NCI-H2227 (cell line): Measurements from ENCODE around the gene MYD88.

Experiments
- DNase-seq: peaks from one replicate; lab custom pipeline; 2025; ENCODE audit not compliant: unreplicated experiment; lab: John Stamatoyannopoulos, UW

Gene MYD88

GRCh38 chr3:38111696-38112377 is 26.6 kb upstream of the MYD88 start:
- DNase-seq, result no peak

GRCh38 chr3:38112378-38112761 is 26.1 kb upstream of the MYD88 start:
- DNase-seq, result no peak

DNA sequence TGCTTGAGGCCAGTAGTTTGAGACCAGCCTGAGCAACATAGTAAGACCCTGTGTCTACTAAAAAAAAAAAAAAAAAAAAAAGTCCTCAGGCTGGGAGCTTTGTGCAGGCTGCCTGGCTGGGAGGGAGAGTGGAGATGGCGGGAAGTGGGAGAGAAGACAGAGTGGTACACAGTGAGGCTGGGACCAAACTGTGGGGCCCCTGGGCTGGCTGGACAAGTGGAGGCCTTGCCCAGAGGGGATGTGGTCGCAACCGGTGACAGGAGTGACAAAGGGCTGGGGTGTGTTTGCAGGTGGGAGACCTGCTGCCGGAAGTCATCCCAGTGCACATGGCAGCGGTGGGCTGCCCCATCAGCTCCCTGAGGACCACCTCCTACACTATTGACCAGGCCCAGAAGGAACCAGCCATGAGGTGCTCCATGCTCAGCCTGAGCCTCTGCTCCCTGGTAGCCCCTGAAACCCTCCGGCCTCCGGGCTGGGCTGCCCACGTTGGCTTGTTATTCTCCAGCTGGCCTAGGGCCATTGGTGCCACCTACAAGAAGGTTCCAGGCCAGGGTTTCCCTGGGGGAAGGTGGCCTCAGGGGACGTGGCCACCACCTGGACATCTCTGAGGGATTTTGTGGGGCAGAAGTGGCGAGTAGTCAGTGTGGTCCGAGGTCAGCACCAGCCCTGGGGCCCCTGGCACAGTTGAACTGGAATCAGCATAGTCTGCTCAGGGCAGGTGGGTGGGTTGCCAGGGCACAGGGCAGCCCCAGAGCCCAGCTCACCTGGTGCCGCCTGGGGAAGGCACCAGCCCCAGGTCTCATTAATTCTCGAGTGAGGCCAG is 24.2 kb upstream of the MYD88 start:
- DNase-seq, result no peak

GRCh38 chr3:38114875-38115644 is 23.4 kb upstream of the MYD88 start:
- DNase-seq, result no peak

- DNase-seq, result no peak
Observed at GRCh38 chr3:38115645-38116427, 22.6 kb upstream of the MYD88 start.

GRCh38 chr3:38116471-38117162 is 21.8 kb upstream of the MYD88 start:
- no peak for DNase-seq

- DNase-seq, result no peak
Observed at GRCh38 chr3:38117163-38117716, 21.2 kb upstream of the MYD88 start.

GRCh38 chr3:38117748-38118420 is 20.6 kb upstream of the MYD88 start:
- DNase-seq, result peak; percentile 12

- DNase-seq, result no peak
Observed at GRCh38 chr3:38118421-38119247, 19.8 kb upstream of the MYD88 start.

- no peak for DNase-seq
Observed at GRCh38 chr3:38119248-38119544, 19.3 kb upstream of the MYD88 start.

DNA sequence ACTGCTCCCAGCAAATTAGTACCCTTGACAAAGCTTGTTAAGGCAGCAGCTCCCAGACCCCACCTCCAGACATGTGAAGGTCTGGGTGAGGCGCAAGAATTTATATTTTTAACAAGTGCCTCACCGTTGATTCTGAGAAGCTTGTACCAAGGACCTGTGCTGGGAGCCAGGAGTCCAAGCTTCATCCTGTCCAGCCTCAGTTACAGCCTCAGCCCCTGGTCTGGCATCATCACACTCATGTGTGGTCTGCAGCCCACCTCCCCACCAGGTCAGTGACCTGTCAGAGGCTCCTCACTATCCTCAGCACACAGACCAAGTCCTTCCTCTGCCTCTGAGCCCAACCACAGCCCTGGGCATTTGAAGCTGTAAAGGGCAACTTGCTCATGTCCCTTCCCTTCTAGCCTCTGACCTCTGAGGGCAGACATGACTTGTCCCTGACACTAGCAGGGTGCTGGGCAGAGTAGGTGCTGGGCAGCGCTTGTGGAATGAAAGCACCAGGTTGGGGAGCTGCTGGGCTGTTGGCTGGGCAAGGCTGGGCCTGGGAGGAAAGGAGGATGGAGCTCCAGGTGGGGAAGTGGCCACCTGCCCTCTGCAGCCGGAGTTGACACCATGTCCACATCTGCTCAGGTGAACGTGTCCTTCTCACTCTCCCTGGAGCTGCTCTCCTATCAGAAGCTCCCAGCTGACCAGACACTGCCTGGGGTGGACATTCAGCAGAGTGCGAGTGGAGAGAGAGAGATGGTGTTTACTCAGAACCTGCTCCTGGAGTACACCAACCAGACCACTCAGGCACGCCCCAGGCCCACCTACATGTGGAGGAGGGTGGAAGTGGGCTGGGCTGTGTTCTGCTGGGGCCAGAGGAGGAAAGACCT is 18.4 kb upstream of the MYD88 start:
- no peak for DNase-seq

DNA sequence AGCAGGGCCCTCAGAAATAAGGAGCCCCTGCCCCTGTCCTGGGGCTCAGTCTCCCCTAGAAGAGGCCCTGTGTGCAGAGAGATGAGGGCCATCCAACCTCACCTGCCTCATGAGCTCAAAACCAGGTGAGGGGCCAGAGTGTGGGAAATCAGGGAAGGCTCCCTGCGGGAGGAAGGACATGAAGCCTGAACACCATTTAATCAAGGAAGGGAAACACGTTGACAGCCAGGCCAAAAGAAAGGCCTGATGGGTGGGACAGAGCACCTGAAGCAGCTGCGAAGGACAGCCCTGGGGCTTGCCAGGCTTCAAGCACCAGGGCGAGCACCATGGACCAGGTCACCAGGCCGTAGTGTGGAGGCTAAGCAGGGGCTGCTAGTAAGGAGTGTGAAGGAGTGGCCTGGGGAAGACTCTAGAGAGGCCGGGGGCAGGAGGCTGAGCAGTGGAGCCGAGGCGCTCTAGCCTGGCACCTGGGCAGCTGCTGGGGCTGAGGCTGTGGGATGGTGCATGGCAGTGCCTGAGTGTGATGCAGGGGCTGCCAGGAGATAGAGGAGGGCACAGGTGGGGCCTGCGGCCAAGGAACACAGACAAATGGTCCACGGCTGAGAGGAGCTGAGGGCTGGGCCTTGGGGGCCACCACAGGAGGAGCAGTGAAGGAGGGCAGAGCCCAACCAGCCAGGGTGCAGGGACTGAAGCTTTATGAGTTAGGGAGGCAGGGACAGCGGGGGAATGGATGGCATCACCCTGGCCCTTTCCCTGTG is 17.6 kb upstream of the MYD88 start:
- no peak for DNase-seq

- no peak for DNase-seq
Observed at GRCh38 chr3:38121451-38121831, 17.0 kb upstream of the MYD88 start.

DNA sequence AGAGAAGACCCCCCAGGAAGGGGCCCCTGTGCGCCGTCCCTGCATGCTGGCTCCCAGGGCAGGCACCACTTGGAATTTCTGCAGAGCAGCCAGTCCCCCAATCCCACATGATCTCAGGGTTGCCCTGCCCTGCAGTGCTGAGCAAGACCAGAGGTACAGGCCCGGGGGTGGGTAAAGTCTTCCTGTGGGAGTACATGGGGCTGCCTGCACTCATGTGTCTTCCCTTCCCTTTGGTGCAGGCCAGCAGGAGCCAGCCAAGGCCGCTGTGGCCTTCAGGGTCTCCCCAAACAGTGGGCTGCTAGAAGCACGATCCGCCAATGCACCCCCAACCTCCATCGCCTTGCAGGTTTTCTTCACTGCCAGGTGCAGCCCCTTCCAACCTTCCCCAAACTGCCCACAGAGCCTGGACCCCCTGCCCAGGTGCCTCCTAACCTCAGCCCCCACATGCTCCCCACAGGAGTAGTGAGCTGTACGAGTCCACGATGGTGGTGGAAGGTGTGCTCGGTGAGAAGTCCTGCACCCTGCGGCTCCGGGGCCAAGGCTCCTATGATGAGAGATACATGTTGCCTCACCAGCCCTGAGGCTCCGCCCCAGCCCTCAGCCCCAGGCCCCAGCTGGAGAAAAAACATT is 16.5 kb upstream of the MYD88 start:
- DNase-seq, result no peak

GRCh38 chr3:38122712-38123290 is 15.7 kb upstream of the MYD88 start:
- no peak for DNase-seq

DNA sequence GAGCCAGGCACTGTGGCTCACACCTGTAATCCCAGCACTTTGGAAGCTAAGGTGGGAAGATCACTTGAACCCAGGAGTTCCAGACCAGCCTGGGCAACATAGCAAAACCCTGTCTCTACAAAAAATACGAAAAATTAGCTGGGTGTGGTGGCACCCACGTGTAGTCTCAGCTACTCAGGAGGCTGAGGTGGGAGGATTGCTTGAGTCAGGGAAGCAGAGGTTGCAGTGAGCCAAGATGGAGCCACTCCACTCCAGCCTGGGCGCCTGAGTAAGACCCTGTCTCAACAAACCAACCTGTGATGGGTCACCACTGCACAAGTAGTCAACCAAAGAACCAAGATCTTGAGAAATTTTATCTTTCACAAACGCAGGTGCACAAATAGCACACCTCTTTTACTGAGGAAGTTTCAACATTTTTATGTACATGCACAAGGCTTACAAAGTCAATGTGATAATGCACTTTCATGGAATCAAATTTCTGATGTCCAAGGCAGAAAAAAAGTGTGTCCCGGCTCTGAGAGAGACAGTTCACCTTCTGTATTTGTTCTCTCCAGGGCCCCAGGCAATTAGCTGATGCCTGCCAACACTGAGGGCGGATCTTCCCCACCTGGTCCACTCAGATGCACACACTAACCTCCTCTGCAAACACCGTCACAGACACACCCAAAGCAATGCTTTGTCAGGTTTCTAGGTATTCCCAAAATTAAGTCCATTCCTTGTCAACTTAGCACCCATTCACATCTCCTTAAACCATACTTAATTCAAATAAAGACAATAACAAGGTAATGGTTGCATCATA is 13.9 kb upstream of the MYD88 start:
- no peak for DNase-seq
